HEK293 (cell line): ENCODE data around the gene JAZF1.

Experiments
- CTCF ChIA-PET: fragments of 350-600 bp; formaldehyde crosslinking; extraction: SDS; loops from one replicate; lab custom pipeline; 2021; ENCODE audit warnings: antibody characterized with exemption; lab: Yijun Ruan, JAX
- POLR2A ChIA-PET: fragments of 300-600 bp; formaldehyde crosslinking; extraction: SDS; loops from one replicate; lab custom pipeline; 2020; ENCODE audit warnings: antibody characterized with exemption, inconsistent platforms; lab: Yijun Ruan, JAX
- H3K27ac ChIP-seq: fragments of 200-500 bp; sonication (Bioruptor generic); 2 replicates; pipeline ENCODE4 v1.5.1; 2014; ENCODE audit warnings: low read depth, low read length, control low read depth, inconsistent platforms; ENCODE audit errors: extremely low read depth
- H3K36me3 ChIP-seq, 2 experiments: fragments of 200-500 bp in 1 of 2; sonication (Bioruptor generic) in 1 of 2; 1 replicate in 1 of 2; 2 replicates in 1 of 2; pipeline ENCODE4 v1.5.1; 2014 to 2017; ENCODE audit warnings: inconsistent platforms in 2 of 2, low read length in 2 of 2; ENCODE audit not compliant: control insufficient read depth in 2 of 2, insufficient read depth in 1 of 2
- H3K4me1 ChIP-seq: fragments of 200-500 bp; sonication (Bioruptor generic); 2 replicates; pipeline ENCODE4 v1.5.1; 2014; ENCODE audit warnings: mild to moderate bottlenecking, low read length, inconsistent platforms; ENCODE audit not compliant: control insufficient read depth, insufficient read depth
- H3K4me3 ChIP-seq: 2 replicates; pipeline ENCODE4 v1.5.1; 2011; ENCODE audit warnings: low read depth, mild to moderate bottlenecking, control low read depth, low read length, moderate library complexity
- H3K9me3 ChIP-seq: fragments of 200-500 bp; sonication (Bioruptor generic); 2 replicates; pipeline ENCODE4 v1.5.1; 2014; ENCODE audit warnings: low read depth, low read length, inconsistent platforms; ENCODE audit not compliant: control insufficient read depth, insufficient read depth
- KLF17 ChIP-seq: fragments of 450-650 bp; formaldehyde crosslinking; IDR thresholded peaks from 2 replicates; pipeline ENCODE4 v1.5.1; 2016; ENCODE audit warnings: missing biosample characterization, missing genetic modification characterization
- KLF8 ChIP-seq: fragments of 450-650 bp; formaldehyde crosslinking; IDR thresholded peaks from 2 replicates; pipeline ENCODE4 v1.5.1; 2016; ENCODE audit warnings: missing biosample characterization, missing genetic modification characterization
- MZF1 ChIP-seq: fragments of 450-650 bp; formaldehyde crosslinking; IDR thresholded peaks from 2 replicates; pipeline ENCODE4 v1.5.1; 2017; ENCODE audit warnings: missing biosample characterization, missing genetic modification characterization, borderline replicate concordance
- PRDM1 ChIP-seq: fragments of 450-650 bp; formaldehyde crosslinking; IDR thresholded peaks from 2 replicates; pipeline ENCODE4; 2016; ENCODE audit warnings: missing biosample characterization, missing genetic modification characterization
- REPIN1 ChIP-seq: fragments of 450-650 bp; formaldehyde crosslinking; IDR thresholded peaks from 2 replicates; pipeline ENCODE4 v1.5.1; 2017; ENCODE audit warnings: missing biosample characterization, missing genetic modification characterization, low read depth
- ZBTB20 ChIP-seq: fragments of 450-650 bp; formaldehyde crosslinking; IDR thresholded peaks from 2 replicates; pipeline ENCODE4 v1.5.1; 2016; ENCODE audit warnings: missing biosample characterization, missing genetic modification characterization
- ZFHX2 ChIP-seq: fragments of 450-650 bp; formaldehyde crosslinking; conservative IDR thresholded peaks from 2 replicates; pipeline ENCODE4 v1.5.1; 2016; ENCODE audit warnings: missing biosample characterization, missing genetic modification characterization
- ZNF2 ChIP-seq: fragments of 450-650 bp; formaldehyde crosslinking; IDR thresholded peaks from 2 replicates; pipeline ENCODE4 v1.5.1; 2016; ENCODE audit warnings: missing biosample characterization, missing genetic modification characterization
- ZNF280C ChIP-seq: fragments of 450-650 bp; formaldehyde crosslinking; IDR thresholded peaks from 2 replicates; pipeline ENCODE4 v1.5.1; 2016; ENCODE audit warnings: missing biosample characterization, missing genetic modification characterization
- ZNF335 ChIP-seq: fragments of 450-650 bp; formaldehyde crosslinking; conservative IDR thresholded peaks from 2 replicates; pipeline ENCODE4 v1.5.1; 2016; ENCODE audit warnings: missing biosample characterization, missing genetic modification characterization
- ZNF341 ChIP-seq: fragments of 450-650 bp; formaldehyde crosslinking; IDR thresholded peaks from 2 replicates; pipeline ENCODE4; 2016; ENCODE audit warnings: low read depth, missing biosample characterization, missing genetic modification characterization
- ZNF350 ChIP-seq: fragments of 450-650 bp; formaldehyde crosslinking; IDR thresholded peaks from 2 replicates; pipeline ENCODE4 v1.5.0; 2017; ENCODE audit warnings: missing biosample characterization, mild to moderate bottlenecking, missing genetic modification characterization
- ZNF391 ChIP-seq: fragments of 450-650 bp; formaldehyde crosslinking; IDR thresholded peaks from 2 replicates; pipeline ENCODE4 v1.5.1; 2016; ENCODE audit warnings: low read depth, missing biosample characterization, missing genetic modification characterization, borderline replicate concordance
- ZNF416 ChIP-seq: fragments of 450-650 bp; formaldehyde crosslinking; IDR thresholded peaks from 2 replicates; pipeline ENCODE4 v1.5.1; 2016; ENCODE audit warnings: missing biosample characterization, missing genetic modification characterization
- ZNF488 ChIP-seq: fragments of 450-650 bp; formaldehyde crosslinking; IDR thresholded peaks from 2 replicates; pipeline ENCODE4 v1.5.1; 2016; ENCODE audit warnings: missing biosample characterization, missing genetic modification characterization
- ZNF513 ChIP-seq: fragments of 450-650 bp; IDR thresholded peaks from 2 replicates; pipeline ENCODE4 v1.5.1; 2018; ENCODE audit warnings: missing biosample characterization, missing genetic modification characterization
- ZNF521 ChIP-seq: fragments of 450-650 bp; formaldehyde crosslinking; IDR thresholded peaks from 2 replicates; pipeline ENCODE4 v1.5.1; 2017; ENCODE audit warnings: missing biosample characterization, mild to moderate bottlenecking, missing genetic modification characterization
- ZNF530 ChIP-seq: fragments of 450-650 bp; formaldehyde crosslinking; IDR thresholded peaks from 2 replicates; pipeline ENCODE4 v1.5.1; 2016; ENCODE audit warnings: low read depth, missing biosample characterization, missing genetic modification characterization
- ZNF548 ChIP-seq: fragments of 450-650 bp; formaldehyde crosslinking; IDR thresholded peaks from 2 replicates; pipeline ENCODE4 v1.5.1; 2016; ENCODE audit warnings: missing biosample characterization, missing genetic modification characterization
- ZNF561 ChIP-seq: fragments of 450-650 bp; IDR thresholded peaks from 2 replicates; pipeline ENCODE4 v1.5.1; 2018; ENCODE audit warnings: missing biosample characterization, missing genetic modification characterization, borderline replicate concordance
- ZNF658 ChIP-seq: fragments of 450-650 bp; formaldehyde crosslinking; IDR thresholded peaks from 2 replicates; pipeline ENCODE4; 2016; ENCODE audit warnings: missing biosample characterization, missing genetic modification characterization
- ZNF660 ChIP-seq: fragments of 450-650 bp; IDR thresholded peaks from 2 replicates; pipeline ENCODE4 v1.5.1; 2018; ENCODE audit warnings: missing biosample characterization, mild to moderate bottlenecking, missing genetic modification characterization
- ZNF670 ChIP-seq: fragments of 450-650 bp; formaldehyde crosslinking; IDR thresholded peaks from 2 replicates; pipeline ENCODE4 v1.5.1; 2016; ENCODE audit warnings: missing biosample characterization, missing genetic modification characterization, low read depth
- ZNF701 ChIP-seq: fragments of 450-650 bp; formaldehyde crosslinking; IDR thresholded peaks from 2 replicates; pipeline ENCODE4 v1.5.1; 2016; ENCODE audit warnings: missing biosample characterization, missing genetic modification characterization
- ZNF837 ChIP-seq: fragments of 450-650 bp; formaldehyde crosslinking; IDR thresholded peaks from 2 replicates; pipeline ENCODE4 v1.5.1; 2016; ENCODE audit warnings: missing biosample characterization, missing genetic modification characterization
- ZSCAN16 ChIP-seq: fragments of 450-650 bp; formaldehyde crosslinking; IDR thresholded peaks from 2 replicates; pipeline ENCODE4 v1.5.1; 2016; ENCODE audit warnings: missing biosample characterization, missing genetic modification characterization
- ZSCAN4 ChIP-seq: fragments of 450-650 bp; formaldehyde crosslinking; IDR thresholded peaks from 2 replicates; pipeline ENCODE4 v1.5.1; 2017; ENCODE audit warnings: missing biosample characterization, missing genetic modification characterization
- ZSCAN5A ChIP-seq: fragments of 450-650 bp; formaldehyde crosslinking; IDR thresholded peaks from 2 replicates; pipeline ENCODE4 v1.5.1; 2016; ENCODE audit warnings: missing biosample characterization, missing genetic modification characterization

JAZF1 gene

GRCh38 chr7:28222636-28223035 is 42.0 kb upstream of the JAZF1 start (continued):
- no peak for TF ChIP-seq ZFHX2
- TF ChIP-seq, all 188 proteins: peak for 0

GRCh38 chr7:28219793-28220192 is 39.2 kb upstream of the JAZF1 start:
- ChIA-PET CTCF (no interaction called here), POLR2A (no interaction called here)
- H3K4me3 ChIP-seq, result no peak overlapping the region
- H3K36me3 ChIP-seq, result no peaks in the 10 kb centered on the region
- TF ChIP-seq ZNF660 (tag by site-specific recombination) (no peak), ZNF521 (tag by site-specific recombination) (no peak), ZSCAN16 (no peak), ZNF391 (tag by site-specific recombination) (no peak), ZSCAN5A (tag by site-specific recombination) (no peak), REPIN1 (no peak), ZNF548 (no peak), ZNF350 (tag by site-specific recombination) (no peak), PRDM1 (tag by site-specific recombination) (no peak), ZNF658 (tag by site-specific recombination) (no peak), ZNF416 (tag by site-specific recombination) (no peak), MZF1 (tag by site-specific recombination) (no peak), ZNF670 (tag by site-specific recombination) (no peak), ZNF341 (no peak), ZSCAN4 (tag by site-specific recombination) (no peak), KLF8 (tag by site-specific recombination) (no peak), ZNF2 (tag by site-specific recombination) (no peak)
- H3K4me1 ChIP-seq, result 0 out of 2 replicates have a peak, but pooled peaks cover under 1% of the 10 kb centered on the region
- H3K9me3 ChIP-seq, result no peaks in the 10 kb centered on the region
- no peak overlapping the region for H3K27ac ChIP-seq

- no peaks in the 10 kb centered on the region for H3K4me1 ChIP-seq
- H3K36me3 ChIP-seq, result no peaks in the 10 kb centered on the region
- H3K9me3 ChIP-seq, result no peaks in the 10 kb centered on the region
- ChIA-PET POLR2A (no interaction called here), CTCF (interaction anchor here (0.5 kb wide), 1 partner anchor 172 kb away, joined by 3 read pairs; no protein-coding TSS in a partner anchor)
- no peak overlapping the region for H3K4me3 ChIP-seq
- H3K27ac ChIP-seq, result no peak overlapping the region
- no peak for TF ChIP-seq ZNF561 (tag by site-specific recombination)
- no peak for TF ChIP-seq ZBTB20 (tag by site-specific recombination)
- no peak for TF ChIP-seq ZNF837
- no peak for TF ChIP-seq ZNF280C
- no peak for TF ChIP-seq ZNF530 (tag by site-specific recombination)
- TF ChIP-seq ZNF335 (tag by site-specific recombination), result no peak
- no peak for TF ChIP-seq KLF17 (tag by site-specific recombination)
- no peak for TF ChIP-seq ZNF513
- TF ChIP-seq ZNF488, result no peak
- TF ChIP-seq ZNF701, result no peak
Measured at GRCh38 chr7:28217143-28217542, 36.5 kb upstream of the JAZF1 start.
